SK-N-SH (cell line): ENCODE measurements around the gene SPEF2.

Experiments used
- CHD2 ChIP-seq: fragments of 150-350 bp; IDR thresholded peaks from 2 replicates; pipeline ENCODE4 v1.6.1; 2018; ENCODE audit warnings: low read length; ENCODE audit not compliant: partially characterized antibody
- EP300 ChIP-seq, 2 experiments: IDR thresholded peaks; 2 replicates each; pipeline versions ENCODE4 v1.4.0 to v1.6.1; 2012; ENCODE audit warnings: borderline replicate concordance in 1 of 2, low read depth in 1 of 2, low read length in 1 of 2
- GATA2 ChIP-seq: sonication (generic); formaldehyde crosslinking; IDR thresholded peaks from 2 replicates; pipeline ENCODE4 v1.5.0; 2020; ENCODE audit warnings: mild to moderate bottlenecking, missing genetic modification reagents
- POLR2AphosphoS5 ChIP-seq: IDR thresholded peaks from 2 replicates; pipeline ENCODE4 v1.6.1; 2012; ENCODE audit warnings: low read depth, low read length
- SIN3A ChIP-seq: IDR thresholded peaks from 2 replicates; pipeline ENCODE4 v1.6.1; 2012; ENCODE audit warnings: low read depth, mild to moderate bottlenecking, low read length, moderate library complexity, borderline replicate concordance
- SMC3 ChIP-seq: IDR thresholded peaks from 2 replicates; pipeline ENCODE4 v1.6.1; 2012; ENCODE audit warnings: low read depth, low read length, improper control_type of control experiment
- TF ChIP-seq, protein P1 (sequence below): fragments of 200-600 bp; sonication (generic); IDR thresholded peaks from 2 replicates; pipeline ENCODE4 v1.6.1; 2017; ENCODE audit warnings: antibody characterized with exemption, mild to moderate bottlenecking, moderate library complexity
- TF ChIP-seq, protein P2 (sequence below): IDR thresholded peaks from 2 replicates; pipeline ENCODE4 v1.4.0; 2012; ENCODE audit warnings: low read depth, borderline replicate concordance
- TF ChIP-seq, protein P3 (sequence below): IDR thresholded peaks from 2 replicates; pipeline ENCODE4; 2012
- TF ChIP-seq, protein P4 (sequence below): IDR thresholded peaks from 2 replicates; pipeline ENCODE4 v1.4.0; 2012; ENCODE audit warnings: low read depth

DNA sequence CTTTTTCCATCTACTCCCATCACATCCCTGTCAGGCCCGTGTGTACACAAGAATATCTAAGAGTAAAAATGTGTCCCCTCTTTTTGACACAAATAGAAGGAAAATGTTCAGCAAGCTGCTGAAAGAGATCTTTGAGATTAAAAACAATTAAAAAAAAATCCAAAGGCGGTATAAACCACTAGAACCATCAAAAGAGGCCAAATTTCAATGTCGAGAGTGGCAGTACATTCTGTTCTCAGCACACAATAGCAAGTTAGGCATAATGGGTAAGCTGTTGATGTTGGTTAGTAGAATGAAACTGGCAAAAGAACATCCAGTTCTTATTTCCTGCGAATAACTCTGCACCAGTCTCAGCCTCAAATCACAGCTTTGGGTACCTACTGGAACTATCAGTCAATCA is 143.9 kb downstream of the SPEF2 start:
- TF ChIP-seq, protein P1, sequence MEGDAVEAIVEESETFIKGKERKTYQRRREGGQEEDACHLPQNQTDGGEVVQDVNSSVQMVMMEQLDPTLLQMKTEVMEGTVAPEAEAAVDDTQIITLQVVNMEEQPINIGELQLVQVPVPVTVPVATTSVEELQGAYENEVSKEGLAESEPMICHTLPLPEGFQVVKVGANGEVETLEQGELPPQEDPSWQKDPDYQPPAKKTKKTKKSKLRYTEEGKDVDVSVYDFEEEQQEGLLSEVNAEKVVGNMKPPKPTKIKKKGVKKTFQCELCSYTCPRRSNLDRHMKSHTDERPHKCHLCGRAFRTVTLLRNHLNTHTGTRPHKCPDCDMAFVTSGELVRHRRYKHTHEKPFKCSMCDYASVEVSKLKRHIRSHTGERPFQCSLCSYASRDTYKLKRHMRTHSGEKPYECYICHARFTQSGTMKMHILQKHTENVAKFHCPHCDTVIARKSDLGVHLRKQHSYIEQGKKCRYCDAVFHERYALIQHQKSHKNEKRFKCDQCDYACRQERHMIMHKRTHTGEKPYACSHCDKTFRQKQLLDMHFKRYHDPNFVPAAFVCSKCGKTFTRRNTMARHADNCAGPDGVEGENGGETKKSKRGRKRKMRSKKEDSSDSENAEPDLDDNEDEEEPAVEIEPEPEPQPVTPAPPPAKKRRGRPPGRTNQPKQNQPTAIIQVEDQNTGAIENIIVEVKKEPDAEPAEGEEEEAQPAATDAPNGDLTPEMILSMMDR = no peak
- TF ChIP-seq, protein P2, sequence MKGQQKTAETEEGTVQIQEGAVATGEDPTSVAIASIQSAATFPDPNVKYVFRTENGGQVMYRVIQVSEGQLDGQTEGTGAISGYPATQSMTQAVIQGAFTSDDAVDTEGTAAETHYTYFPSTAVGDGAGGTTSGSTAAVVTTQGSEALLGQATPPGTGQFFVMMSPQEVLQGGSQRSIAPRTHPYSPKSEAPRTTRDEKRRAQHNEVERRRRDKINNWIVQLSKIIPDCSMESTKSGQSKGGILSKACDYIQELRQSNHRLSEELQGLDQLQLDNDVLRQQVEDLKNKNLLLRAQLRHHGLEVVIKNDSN = no peak
- TF ChIP-seq GATA2 = no peak
- TF ChIP-seq, protein P3, sequence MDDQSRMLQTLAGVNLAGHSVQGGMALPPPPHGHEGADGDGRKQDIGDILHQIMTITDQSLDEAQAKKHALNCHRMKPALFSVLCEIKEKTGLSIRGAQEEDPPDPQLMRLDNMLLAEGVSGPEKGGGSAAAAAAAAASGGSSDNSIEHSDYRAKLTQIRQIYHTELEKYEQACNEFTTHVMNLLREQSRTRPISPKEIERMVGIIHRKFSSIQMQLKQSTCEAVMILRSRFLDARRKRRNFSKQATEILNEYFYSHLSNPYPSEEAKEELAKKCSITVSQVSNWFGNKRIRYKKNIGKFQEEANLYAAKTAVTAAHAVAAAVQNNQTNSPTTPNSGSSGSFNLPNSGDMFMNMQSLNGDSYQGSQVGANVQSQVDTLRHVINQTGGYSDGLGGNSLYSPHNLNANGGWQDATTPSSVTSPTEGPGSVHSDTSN = no peak
- no peak for TF ChIP-seq EP300 (IDR thresholded peaks at IDR 0.05; ENCODE audit: borderline replicate concordance in 1 of 2, low read depth in 1 of 2, low read length in 1 of 2)
- TF ChIP-seq SIN3A = no peak
- TF ChIP-seq SMC3 = no peak
- no peak for TF ChIP-seq CHD2
- TF ChIP-seq, protein P4, sequence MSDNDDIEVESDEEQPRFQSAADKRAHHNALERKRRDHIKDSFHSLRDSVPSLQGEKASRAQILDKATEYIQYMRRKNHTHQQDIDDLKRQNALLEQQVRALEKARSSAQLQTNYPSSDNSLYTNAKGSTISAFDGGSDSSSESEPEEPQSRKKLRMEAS = no peak
- no peak for TF ChIP-seq POLR2AphosphoS5
